ENCODE results near the gene LRRK1.

GRCh38 chr15:101013769-101014675 is 94.9 kb downstream of the LRRK1 start:
- TF ChIP-seq CTCF (IDR thresholded peaks at IDR 0.05) (no peak), POLR2A (IDR thresholded peaks at IDR 0.05) (no peak)

Measured in esophagus squamous epithelium (tissue), 4 donors.